HG02943 (cell line): ENCODE data around the gene SPSB2.
A peak's percentile ranks its signal among the peaks of the same experiment; 100 is the strongest.
"Not testable (repeated sequence)": the region's sequence is repeated elsewhere in the genome, so short reads cannot be mapped to it uniquely, and the experiment has no call there.

Source experiments
- ATAC-seq: cut with Tn5 transposase; IDR thresholded peaks from one replicate; pipeline ENCODE4 v1.9.1; 2021; ENCODE audit warnings: mild to moderate bottlenecking, low read depth, moderate library complexity; ENCODE audit not compliant: unreplicated experiment

The SPSB2 gene

GRCh38 chr12:6903722-6904121 lies 30.6 kb upstream of the SPSB2 start:
- ATAC-seq = no peak

- ATAC-seq = no peak
Measured at GRCh38 chr12:6902448-6902847, 29.3 kb upstream of the SPSB2 start.

- ATAC-seq = no peak
Measured at GRCh38 chr12:6899837-6900519, 26.9 kb upstream of the SPSB2 start.

- ATAC-seq = no peak
Measured at GRCh38 chr12:6899427-6899826, 26.3 kb upstream of the SPSB2 start.

- ATAC-seq = no peak
Measured at GRCh38 chr12:6896846-6897435, 23.8 kb upstream of the SPSB2 start.

- no peak for ATAC-seq
Measured at GRCh38 chr12:6894321-6894720, 21.2 kb upstream of the SPSB2 start.

- ATAC-seq = not testable (repeated sequence)
Measured at GRCh38 chr12:6892683-6893082, 19.6 kb upstream of the SPSB2 start.

- no peak for ATAC-seq
Measured at GRCh38 chr12:6891646-6892001, 18.5 kb upstream of the SPSB2 start.

- peak; percentile 92 for ATAC-seq
Measured at GRCh38 chr12:6890789-6891645, 17.9 kb upstream of the SPSB2 start.

GRCh38 chr12:6889775-6890573 lies 16.9 kb upstream of the SPSB2 start:
- not testable (repeated sequence) for ATAC-seq

- not testable (repeated sequence) for ATAC-seq
Measured at GRCh38 chr12:6888794-6889193, 15.7 kb upstream of the SPSB2 start.

GRCh38 chr12:6888360-6888759 lies 15.3 kb upstream of the SPSB2 start:
- ATAC-seq = no peak

GRCh38 chr12:6887460-6887859 lies 14.4 kb upstream of the SPSB2 start:
- ATAC-seq = no peak

- not testable (repeated sequence) for ATAC-seq
Measured at GRCh38 chr12:6886206-6886999, 13.3 kb upstream of the SPSB2 start.

- ATAC-seq = no peak
Measured at GRCh38 chr12:6884539-6884938, 11.4 kb upstream of the SPSB2 start.

GRCh38 chr12:6883683-6884082 lies 10.6 kb upstream of the SPSB2 start:
- ATAC-seq = no peak

- ATAC-seq = no peak
Measured at GRCh38 chr12:6883252-6883651, 10.1 kb upstream of the SPSB2 start.

- not testable (repeated sequence) for ATAC-seq
Measured at GRCh38 chr12:6879824-6880223, 6.7 kb upstream of the SPSB2 start.

GRCh38 chr12:6874015-6874368 lies 889 bp upstream of the SPSB2 start:
- not testable (repeated sequence) for ATAC-seq
